Adipose tissue (tissue), 3 donors: ENCODE measurements around the gene NDRG3. TPM values are rescaled to one million over a fixed set of nuclear protein-coding genes. Genes with fewer than 3 reads are reported as not detected.

Experiments
- polyA plus RNA-seq, 3 donors: library from polyadenylated mRNA; stranded (reverse); fragments of 200-250 nt; gene quantifications; one replicate each; pipeline ENCODE4 v1.2.3, GENCODE V29; 2013
- donor health status: healthy with polysubstance abuse.
- donor health status: Bipolar disorder and iron deficiency.
- donor health status: healthy.

The NDRG3 gene
- polyA plus RNA-seq, 3 donors: 8.4 to 24.4 (median 9.0) TPM

Other genes with a start within 250 kb of the NDRG3 start
- 100 to 1,000 TPM in 2 of 3 donors, 10 to 100 TPM in 1; 19.9 to 327 (median 183) TPM for gene MYL9, start 204.6 kb downstream of the NDRG3 start, polyA plus RNA-seq
- gene TGIF2, start 172.5 kb downstream of the NDRG3 start, polyA plus RNA-seq: 1 to 10 TPM; 6.3 to 7.3 (median 6.4) TPM
- 10 to 100 TPM; 56.1 to 97.0 (median 65.0) TPM for gene RAB5IF, start 140.3 kb downstream of the NDRG3 start, polyA plus RNA-seq
- under 1 TPM; 0.14 to 0.65 (median 0.22) TPM for gene SLA2, start 99.9 kb downstream of the NDRG3 start, polyA plus RNA-seq
- gene DSN1, start 27.7 kb upstream of the NDRG3 start, polyA plus RNA-seq: 1 to 10 TPM; 2.7 to 8.2 (median 4.2) TPM
- gene TLDC2, start 130.0 kb upstream of the NDRG3 start, polyA plus RNA-seq: under 1 TPM in 2 of 3 donors, not detected in 1; 0.10 to 0.26 TPM
- 100 to 1,000 TPM in 1 of 3 donors, 10 to 100 TPM in 2; 45.6 to 179 (median 60.1) TPM for gene SAMHD1, start 205.6 kb upstream of the NDRG3 start, polyA plus RNA-seq